A549 (cell line): ENCODE measurements around the gene TRPV3.

ENCODE experiments used
- BHLHE40 ChIP-seq: IDR thresholded peaks from 2 replicates; pipeline ENCODE4 v1.6.1; 2012; ENCODE audit warnings: low read depth, low read length, inconsistent platforms
- CHD2 ChIP-seq: fragments of 150-350 bp; IDR thresholded peaks from 2 replicates; pipeline ENCODE4 v1.6.1; 2014; ENCODE audit warnings: low read length; ENCODE audit not compliant: partially characterized antibody
- CHD4 ChIP-seq: fragments of 200-600 bp; sonication (generic); IDR thresholded peaks from 2 replicates; pipeline ENCODE4 v1.6.1; 2016; ENCODE audit warnings: antibody characterized with exemption, mild to moderate bottlenecking, borderline replicate concordance
- EP300 ChIP-seq, 2 experiments: fragments of >200 bp; sonication (Bioruptor Twin); formaldehyde crosslinking; IDR thresholded peaks; 2 replicates in 1 of 2; 3 replicates in 1 of 2; pipeline ENCODE4 v1.6.1; 2016 to 2017
- KDM1A ChIP-seq: fragments of 200-600 bp; sonication (generic); IDR thresholded peaks from 2 replicates; pipeline ENCODE4 v1.6.1; 2016; ENCODE audit warnings: low read depth, mild to moderate bottlenecking
- MAZ ChIP-seq: fragments of 150-350 bp; IDR thresholded peaks from 2 replicates; pipeline ENCODE4 v1.6.1; 2014; ENCODE audit warnings: antibody characterized with exemption, low read depth, low read length, borderline replicate concordance
- NR3C1 ChIP-seq: fragments of >200 bp; sonication (Bioruptor Twin); formaldehyde crosslinking; IDR thresholded peaks from 3 replicates; pipeline ENCODE4 v1.6.1; 2017
- POLR2A ChIP-seq: IDR thresholded peaks from 2 replicates; pipeline ENCODE4 v1.6.1; 2012; ENCODE audit warnings: mild to moderate bottlenecking, low read length
- REST ChIP-seq: fragments of 200-600 bp; sonication (generic); IDR thresholded peaks from 2 replicates; pipeline ENCODE4 v1.6.1; 2016; ENCODE audit warnings: antibody characterized with exemption, mild to moderate bottlenecking, moderate library complexity
- TF ChIP-seq, protein P1 (sequence below): fragments of >200 bp; sonication (Bioruptor Twin); formaldehyde crosslinking; IDR thresholded peaks from 3 replicates; pipeline ENCODE4 v1.5.1; 2016
- TF ChIP-seq, protein P2 (sequence below): fragments of 450-650 bp; IDR thresholded peaks from 2 replicates; pipeline ENCODE4 v1.6.1; 2014; ENCODE audit warnings: antibody characterized with exemption
- TF ChIP-seq, protein P3 (sequence below): IDR thresholded peaks from 2 replicates; pipeline ENCODE4 v1.6.1; 2012

DNA sequence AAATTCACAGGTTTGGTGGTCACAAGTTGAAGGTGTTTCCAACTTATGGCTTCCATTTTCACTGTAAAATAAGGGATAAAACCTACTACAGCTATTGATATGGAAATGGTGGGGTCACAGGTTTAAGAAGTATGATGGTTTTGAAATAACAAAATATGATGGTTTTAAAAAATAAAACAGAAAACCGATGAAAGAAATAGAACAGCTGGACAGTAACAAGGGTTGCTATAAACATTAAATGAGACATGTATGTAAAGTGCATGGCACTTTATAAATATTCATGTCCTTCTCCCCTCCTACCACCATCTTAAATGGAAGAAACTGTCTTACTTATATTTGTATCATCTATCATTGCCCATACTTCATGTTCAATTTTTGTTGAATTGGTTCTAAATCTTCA is 50.5 kb downstream of the TRPV3 start:
- TF ChIP-seq, protein P1, sequence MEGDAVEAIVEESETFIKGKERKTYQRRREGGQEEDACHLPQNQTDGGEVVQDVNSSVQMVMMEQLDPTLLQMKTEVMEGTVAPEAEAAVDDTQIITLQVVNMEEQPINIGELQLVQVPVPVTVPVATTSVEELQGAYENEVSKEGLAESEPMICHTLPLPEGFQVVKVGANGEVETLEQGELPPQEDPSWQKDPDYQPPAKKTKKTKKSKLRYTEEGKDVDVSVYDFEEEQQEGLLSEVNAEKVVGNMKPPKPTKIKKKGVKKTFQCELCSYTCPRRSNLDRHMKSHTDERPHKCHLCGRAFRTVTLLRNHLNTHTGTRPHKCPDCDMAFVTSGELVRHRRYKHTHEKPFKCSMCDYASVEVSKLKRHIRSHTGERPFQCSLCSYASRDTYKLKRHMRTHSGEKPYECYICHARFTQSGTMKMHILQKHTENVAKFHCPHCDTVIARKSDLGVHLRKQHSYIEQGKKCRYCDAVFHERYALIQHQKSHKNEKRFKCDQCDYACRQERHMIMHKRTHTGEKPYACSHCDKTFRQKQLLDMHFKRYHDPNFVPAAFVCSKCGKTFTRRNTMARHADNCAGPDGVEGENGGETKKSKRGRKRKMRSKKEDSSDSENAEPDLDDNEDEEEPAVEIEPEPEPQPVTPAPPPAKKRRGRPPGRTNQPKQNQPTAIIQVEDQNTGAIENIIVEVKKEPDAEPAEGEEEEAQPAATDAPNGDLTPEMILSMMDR: no peak
- TF ChIP-seq POLR2A: no peak
- no peak for TF ChIP-seq MAZ
- TF ChIP-seq EP300 (IDR thresholded peaks at IDR 0.05): no peak
- no peak for TF ChIP-seq KDM1A
- TF ChIP-seq REST: no peak
- TF ChIP-seq, protein P2, sequence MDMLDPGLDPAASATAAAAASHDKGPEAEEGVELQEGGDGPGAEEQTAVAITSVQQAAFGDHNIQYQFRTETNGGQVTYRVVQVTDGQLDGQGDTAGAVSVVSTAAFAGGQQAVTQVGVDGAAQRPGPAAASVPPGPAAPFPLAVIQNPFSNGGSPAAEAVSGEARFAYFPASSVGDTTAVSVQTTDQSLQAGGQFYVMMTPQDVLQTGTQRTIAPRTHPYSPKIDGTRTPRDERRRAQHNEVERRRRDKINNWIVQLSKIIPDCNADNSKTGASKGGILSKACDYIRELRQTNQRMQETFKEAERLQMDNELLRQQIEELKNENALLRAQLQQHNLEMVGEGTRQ: no peak
- TF ChIP-seq, protein P3, sequence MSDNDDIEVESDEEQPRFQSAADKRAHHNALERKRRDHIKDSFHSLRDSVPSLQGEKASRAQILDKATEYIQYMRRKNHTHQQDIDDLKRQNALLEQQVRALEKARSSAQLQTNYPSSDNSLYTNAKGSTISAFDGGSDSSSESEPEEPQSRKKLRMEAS: no peak
- no peak for TF ChIP-seq BHLHE40
- TF ChIP-seq CHD2: no peak
- no peak for TF ChIP-seq CHD4
- TF ChIP-seq NR3C1: no peak
